Endothelial cell of hepatic sinusoid (primary cell): ENCODE data around the gene KAZN.

Experiments
- in situ Hi-C: cut with HindIII; loops from 2 replicates; pipeline ENCODE4 v1.10.0; 2017; ENCODE audit warnings: low sequenced_read_pairs

KAZN gene

GRCh38 chr1:14840374-14840773 lies 241.9 kb downstream of the KAZN start:
- in situ Hi-C loops = no loop called here

- in situ Hi-C loops = no loop called here
These were observed 243.0 kb downstream of the KAZN start for GRCh38 chr1:14841456-14841855.

GRCh38 chr1:14841951-14842350 lies 243.5 kb downstream of the KAZN start:
- in situ Hi-C loops = no loop called here

GRCh38 chr1:14842361-14842760 lies 243.9 kb downstream of the KAZN start:
- in situ Hi-C loops = no loop called here

- in situ Hi-C loops = no loop called here
These were observed 244.4 kb downstream of the KAZN start for GRCh38 chr1:14842891-14843290.

GRCh38 chr1:14843525-14843924 lies 245.0 kb downstream of the KAZN start:
- in situ Hi-C loops = no loop called here

GRCh38 chr1:14844356-14844755 lies 245.9 kb downstream of the KAZN start:
- in situ Hi-C loops = no loop called here

GRCh38 chr1:14844923-14845617 lies 246.6 kb downstream of the KAZN start:
- in situ Hi-C loops = no loop called here

GRCh38 chr1:14845851-14846250 lies 247.4 kb downstream of the KAZN start:
- in situ Hi-C loops = no loop called here

GRCh38 chr1:14846688-14847087 lies 248.2 kb downstream of the KAZN start:
- in situ Hi-C loops = no loop called here

GRCh38 chr1:14848203-14848602 lies 249.7 kb downstream of the KAZN start:
- in situ Hi-C loops = no loop called here

- in situ Hi-C loops = no loop called here
These were observed 250.1 kb downstream of the KAZN start for GRCh38 chr1:14848625-14849024.

GRCh38 chr1:14849038-14849437 lies 250.6 kb downstream of the KAZN start:
- in situ Hi-C loops = no loop called here

GRCh38 chr1:14850563-14850962 lies 252.1 kb downstream of the KAZN start:
- in situ Hi-C loops = no loop called here

- in situ Hi-C loops = no loop called here
These were observed 253.3 kb downstream of the KAZN start for GRCh38 chr1:14851760-14852159.

- in situ Hi-C loops = no loop called here
These were observed 253.8 kb downstream of the KAZN start for GRCh38 chr1:14852291-14852690.

GRCh38 chr1:14853518-14853917 lies 255.0 kb downstream of the KAZN start:
- in situ Hi-C loops = no loop called here

- in situ Hi-C loops = no loop called here
These were observed 256.8 kb downstream of the KAZN start for GRCh38 chr1:14855268-14855667.

GRCh38 chr1:14855801-14856200 lies 257.3 kb downstream of the KAZN start:
- in situ Hi-C loops = no loop called here

GRCh38 chr1:14857436-14858195 lies 259.1 kb downstream of the KAZN start:
- in situ Hi-C loops = no loop called here

GRCh38 chr1:14862114-14862771 lies 263.8 kb downstream of the KAZN start:
- in situ Hi-C loops = no loop called here

GRCh38 chr1:14865106-14865505 lies 266.6 kb downstream of the KAZN start:
- in situ Hi-C loops = no loop called here
